CD4-positive, alpha-beta T cell treated with Interleukin-17A for 4 hours (primary cell): ENCODE measurements around the gene METTL14.

Experiments
- DNase-seq: peaks from one replicate; pipeline ENCODE4 v3.0.0-alpha.2; 2020; ENCODE audit warnings: mixed read lengths

METTL14 gene

GRCh38 chr4:118760493-118760892 is 75.3 kb downstream of the METTL14 start:
- no peak for DNase-seq

GRCh38 chr4:118761397-118762016 is 76.3 kb downstream of the METTL14 start:
- no peak for DNase-seq

GRCh38 chr4:118762155-118762554 is 77.0 kb downstream of the METTL14 start:
- DNase-seq = no peak

- DNase-seq = no peak
Measured at GRCh38 chr4:118762730-118763477, 77.7 kb downstream of the METTL14 start.
